Natural killer cell (primary cell): Measurements from ENCODE around the gene ESPNL. TPM values are rescaled to one million over a fixed set of nuclear protein-coding genes. Genes with fewer than 3 reads are reported as not detected.

Source experiments
- ATAC-seq, 3 donors: fragments of 150-1000 bp in 2 of 3; fragments of 200-7000 bp in 1 of 3; cut with Tn5 transposase; 1 replicate in 1 of 3; 2 replicates in 2 of 3; pipeline ENCODE4 v1.10.0; 2021; ENCODE audit warnings: mild to moderate bottlenecking in 2 of 3, moderate library complexity in 2 of 3
- DNase-seq, 2 donors: peaks; one replicate each; pipeline versions ENCODE4 v3.0.0 to v3.0.0-alpha.2; 2013 to 2021; ENCODE audit warnings: mixed read lengths in 1 of 2
- H3K27ac ChIP-seq: one replicate; pipeline ENCODE4 v1.5.1; 2013; ENCODE audit warnings: mild to moderate bottlenecking, low read length
- H3K27me3 ChIP-seq: one replicate; pipeline ENCODE4 v1.6.1; 2013; ENCODE audit warnings: low read length; ENCODE audit not compliant: control insufficient read depth, insufficient read depth
- H3K36me3 ChIP-seq: one replicate; pipeline ENCODE4 v1.6.1; 2013; ENCODE audit warnings: low read length; ENCODE audit not compliant: control insufficient read depth, insufficient read depth
- H3K4me1 ChIP-seq: one replicate; pipeline ENCODE4 v1.6.1; 2013; ENCODE audit warnings: low read length; ENCODE audit not compliant: control insufficient read depth, insufficient read depth
- H3K4me3 ChIP-seq: one replicate; pipeline ENCODE4 v1.5.1; 2013; ENCODE audit warnings: low read length
- H3K9me3 ChIP-seq: one replicate; pipeline ENCODE4 v1.6.1; 2013; ENCODE audit warnings: low read length; ENCODE audit not compliant: control insufficient read depth, insufficient read depth
- H3K27ac Mint-ChIP-seq, 2 donors: one replicate each; pipeline ENCODE4 v1.8.0; 2022; ENCODE audit warnings: mild to moderate bottlenecking in 2 of 2, mixed read lengths in 2 of 2, moderate library complexity in 1 of 2
- H3K27me3 Mint-ChIP-seq, 2 donors: one replicate each; pipeline ENCODE4 v1.8.0; 2022; ENCODE audit warnings: low read depth in 2 of 2, mixed read lengths in 2 of 2
- H3K36me3 Mint-ChIP-seq: one replicate; pipeline ENCODE4 v1.8.0; 2022; ENCODE audit warnings: mixed read lengths
- H3K4me1 Mint-ChIP-seq, 2 donors: one replicate each; pipeline ENCODE4 v1.8.0; 2022; ENCODE audit warnings: mixed read lengths in 2 of 2
- H3K4me3 Mint-ChIP-seq: one replicate; pipeline ENCODE4 v1.8.0; 2022; ENCODE audit warnings: mild to moderate bottlenecking, moderate library complexity, mixed read lengths
- H3K9me3 Mint-ChIP-seq, 2 donors: one replicate each; pipeline ENCODE4 v1.8.0; 2022; ENCODE audit warnings: mixed read lengths in 2 of 2
- WGBS: methylation state at CpG from one replicate; pipeline ENCODE4 v1.1.7; 2013; ENCODE audit warnings: missing lambda C conversion rate; ENCODE audit not compliant: insufficient coverage; 5-methylcytosine and 5-hydroxymethylcytosine counted together
- intact Hi-C: fragments of 100-400 bp; cut with micrococcal nuclease; formaldehyde crosslinking; loops from one replicate; pipeline ENCODE4 v1.14.2; 2022
- total RNA-seq, 4 donors: library from RNA; stranded (reverse); fragments of 120-200 nt in 1 of 4; gene quantifications; one replicate each; pipeline versions ENCODE4 v1.2.3 to v1.2.4, GENCODE V29; 2013 to 2022
- TF ChIP-seq, protein P1 (sequence below): fragments of 200-600 bp; IDR thresholded peaks from one replicate; pipeline ENCODE4 v1.8.0; 2022; ENCODE audit warnings: antibody characterized with exemption

ESPNL gene
- total RNA-seq, 3 donors from 2014 or later (not counting 1 experiment from before 2014, with no cell fraction given) = not detected

DNA sequence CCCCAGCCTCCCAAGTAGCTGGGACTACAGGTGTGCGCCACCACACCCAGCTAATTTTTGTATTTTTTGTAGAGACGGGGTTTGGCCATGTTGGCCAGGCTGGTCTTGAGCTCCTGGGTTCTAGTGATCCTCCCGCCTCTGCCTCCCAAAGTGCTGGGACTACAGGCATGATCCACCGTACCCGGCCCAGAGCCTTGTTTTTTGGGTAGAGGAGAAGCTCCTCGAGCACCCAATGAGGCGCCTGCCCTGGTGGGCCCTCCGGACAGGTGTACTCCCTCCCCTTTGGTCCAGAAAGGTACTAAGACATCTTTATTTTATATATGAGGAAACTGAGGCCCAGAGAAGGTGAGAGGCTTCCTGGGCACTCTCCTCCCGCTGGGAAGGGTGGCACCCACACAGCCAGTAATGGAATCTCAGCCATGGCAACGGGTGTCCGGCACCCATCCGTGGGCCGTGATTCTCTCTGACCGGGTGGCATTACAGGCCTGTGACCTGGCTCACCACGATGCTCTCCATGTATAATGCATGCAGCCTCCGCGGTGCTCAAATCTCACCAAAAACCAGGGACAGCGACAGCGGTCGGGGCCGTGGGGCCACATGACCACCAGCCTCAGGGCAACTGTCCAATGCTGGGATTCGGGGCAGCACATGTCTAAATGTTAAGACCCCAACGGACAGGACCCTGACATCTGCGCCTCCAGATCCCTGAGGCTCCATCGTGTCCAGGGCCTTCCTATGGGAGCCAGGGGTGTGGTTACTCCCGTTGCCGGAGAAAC is 21.6 kb downstream of the ESPNL start:
- H3K27ac Mint-ChIP-seq = no peak overlapping the region
- Histone ChIP-seq H3K4me3 (no peak overlapping the region), H3K36me3 (no peaks in the 10 kb centered on the region), H3K9me3 (no peaks in the 10 kb centered on the region), H3K4me1 (no peaks in the 10 kb centered on the region), H3K27me3 (no peaks in the 10 kb centered on the region), H3K27ac (no peak overlapping the region)
- no peaks in the 10 kb centered on the region for H3K36me3 Mint-ChIP-seq
- no peaks in the 10 kb centered on the region for H3K4me1 Mint-ChIP-seq
- intact Hi-C loops = no loop called here
- 93% methylated on average over 27 of the region's 27 CpGs for WGBS
- no peaks in the 10 kb centered on the region for H3K9me3 Mint-ChIP-seq
- DNase-seq (no peak), ATAC-seq (no peak)
- no peak overlapping the region for H3K4me3 Mint-ChIP-seq
- peaks cover 0 to 12% of the 10 kb centered on the region in 2 donors for H3K27me3 Mint-ChIP-seq
- TF ChIP-seq, protein P1, sequence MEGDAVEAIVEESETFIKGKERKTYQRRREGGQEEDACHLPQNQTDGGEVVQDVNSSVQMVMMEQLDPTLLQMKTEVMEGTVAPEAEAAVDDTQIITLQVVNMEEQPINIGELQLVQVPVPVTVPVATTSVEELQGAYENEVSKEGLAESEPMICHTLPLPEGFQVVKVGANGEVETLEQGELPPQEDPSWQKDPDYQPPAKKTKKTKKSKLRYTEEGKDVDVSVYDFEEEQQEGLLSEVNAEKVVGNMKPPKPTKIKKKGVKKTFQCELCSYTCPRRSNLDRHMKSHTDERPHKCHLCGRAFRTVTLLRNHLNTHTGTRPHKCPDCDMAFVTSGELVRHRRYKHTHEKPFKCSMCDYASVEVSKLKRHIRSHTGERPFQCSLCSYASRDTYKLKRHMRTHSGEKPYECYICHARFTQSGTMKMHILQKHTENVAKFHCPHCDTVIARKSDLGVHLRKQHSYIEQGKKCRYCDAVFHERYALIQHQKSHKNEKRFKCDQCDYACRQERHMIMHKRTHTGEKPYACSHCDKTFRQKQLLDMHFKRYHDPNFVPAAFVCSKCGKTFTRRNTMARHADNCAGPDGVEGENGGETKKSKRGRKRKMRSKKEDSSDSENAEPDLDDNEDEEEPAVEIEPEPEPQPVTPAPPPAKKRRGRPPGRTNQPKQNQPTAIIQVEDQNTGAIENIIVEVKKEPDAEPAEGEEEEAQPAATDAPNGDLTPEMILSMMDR = no peak

DNA sequence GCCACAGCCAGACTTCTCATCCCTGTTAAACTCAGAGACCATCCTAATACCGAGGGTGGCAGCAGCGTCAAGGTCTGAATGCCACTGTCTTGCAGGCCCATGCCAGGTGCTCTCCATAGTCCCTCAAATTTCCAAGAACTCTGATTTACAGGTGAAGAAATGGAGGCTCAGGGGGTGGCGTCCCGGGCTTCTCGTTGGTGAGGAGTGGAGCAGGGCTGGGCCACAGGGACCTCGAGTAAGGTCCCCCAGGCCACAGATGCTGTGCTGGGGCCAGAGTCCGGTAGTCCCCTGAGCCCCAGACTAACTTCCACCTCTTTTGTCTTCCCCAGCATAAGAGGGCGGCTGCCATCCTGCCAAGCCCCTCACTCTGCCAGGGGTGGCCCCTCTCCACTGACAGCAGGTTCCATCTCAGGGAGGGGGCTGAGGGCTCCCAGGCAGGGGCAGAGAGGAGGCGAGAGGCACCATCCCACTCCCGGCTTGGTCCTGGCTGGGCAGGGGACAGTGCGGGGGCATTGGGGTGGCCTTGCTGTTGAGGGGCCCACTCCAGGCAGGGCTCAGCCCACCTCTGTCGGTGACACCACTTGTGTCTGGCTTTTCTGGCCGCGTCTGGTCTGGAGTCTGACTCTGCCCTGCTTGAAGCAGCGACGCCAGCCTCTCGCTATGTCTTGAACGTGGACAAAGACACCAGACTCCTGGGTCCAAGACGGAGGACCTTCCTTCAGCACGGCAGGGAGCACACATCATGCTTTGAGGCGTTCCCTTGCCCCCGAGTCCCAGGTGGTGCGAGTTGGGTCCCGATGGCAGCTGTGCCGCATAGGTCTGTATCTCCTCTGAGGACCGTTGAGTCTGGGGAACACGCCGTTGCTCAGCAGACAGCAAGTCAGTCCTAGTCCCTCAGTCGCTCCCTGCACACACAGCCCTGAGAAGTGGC is 22.4 kb downstream of the ESPNL start:
- no peak for DNase-seq
- Mint-ChIP-seq H3K36me3 (no peaks in the 10 kb centered on the region), H3K4me1 (no peaks in the 10 kb centered on the region), H3K27me3 (peaks cover 0 to 11% of the 10 kb centered on the region in 2 donors), H3K9me3 (no peaks in the 10 kb centered on the region), H3K27ac (no peak overlapping the region), H3K4me3 (no peak overlapping the region)
- Histone ChIP-seq H3K4me1 (peaks cover 5% of the 10 kb centered on the region), H3K27ac (no peak overlapping the region), H3K27me3 (no peaks in the 10 kb centered on the region), H3K36me3 (no peaks in the 10 kb centered on the region), H3K9me3 (no peaks in the 10 kb centered on the region), H3K4me3 (no peak overlapping the region)
- intact Hi-C loops = no loop called here
- TF ChIP-seq, protein P1 = no peak
- WGBS = 93% methylated on average over 29 of the region's 29 CpGs
- ATAC-seq = no peak

DNA sequence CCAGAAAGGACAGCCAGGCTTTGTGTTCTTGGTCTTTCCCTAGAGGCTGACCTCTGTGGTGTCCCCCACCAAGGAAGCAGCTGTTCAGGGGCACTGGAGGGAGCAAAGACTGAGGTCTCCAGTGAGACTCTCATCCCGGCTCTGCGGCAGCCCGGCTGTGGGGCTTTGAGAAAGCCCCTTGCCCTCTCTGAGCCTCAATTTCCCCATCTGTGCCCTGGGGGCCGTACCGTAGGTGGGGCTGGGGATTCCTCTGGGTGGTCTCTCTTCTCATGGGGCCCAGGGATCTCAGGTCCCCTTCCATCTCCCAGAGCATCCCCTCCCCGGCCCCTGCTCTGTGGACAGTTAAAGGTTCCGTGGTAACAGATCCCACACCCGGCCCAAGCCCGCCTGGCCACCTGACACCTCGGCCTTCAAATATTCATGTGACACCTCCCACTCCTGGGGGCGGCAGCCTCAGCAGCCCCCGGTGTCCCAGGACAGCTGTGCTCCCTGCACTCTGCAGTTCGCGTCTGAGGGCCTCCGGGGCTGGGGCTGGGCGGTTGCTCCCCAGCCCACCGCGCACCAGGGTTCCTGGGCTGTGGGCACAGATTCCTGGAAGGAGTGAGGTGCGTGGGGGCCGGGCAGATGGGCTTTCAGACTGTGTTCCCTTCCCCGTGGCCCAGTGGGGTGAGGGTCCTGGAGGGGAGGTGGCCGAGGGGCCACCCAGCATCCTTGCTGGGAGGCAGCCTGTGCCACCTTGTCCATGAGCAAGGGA is 23.3 kb downstream of the ESPNL start:
- Histone ChIP-seq H3K4me3 (no peak overlapping the region), H3K27ac (no peak overlapping the region), H3K36me3 (no peaks in the 10 kb centered on the region), H3K9me3 (no peaks in the 10 kb centered on the region), H3K27me3 (no peaks in the 10 kb centered on the region), H3K4me1 (peaks cover 5% of the 10 kb centered on the region)
- no peaks in the 10 kb centered on the region for H3K4me1 Mint-ChIP-seq
- 86% methylated on average over 22 of the region's 22 CpGs for WGBS
- DNase-seq (no peak), ATAC-seq (no peak)
- intact Hi-C loops = no loop called here
- no peaks in the 10 kb centered on the region for H3K9me3 Mint-ChIP-seq
- TF ChIP-seq, protein P1 = no peak
- no peak overlapping the region for H3K4me3 Mint-ChIP-seq
- no peak overlapping the region for H3K27ac Mint-ChIP-seq
- H3K27me3 Mint-ChIP-seq = peaks cover 0 to 7% of the 10 kb centered on the region in 2 donors
- no peaks in the 10 kb centered on the region for H3K36me3 Mint-ChIP-seq
